HEK293 (cell line): Measurements from ENCODE around the gene TTLL11.
A peak's percentile ranks its signal among the peaks of the same experiment; 100 is the strongest.

Source experiments
- CTCF ChIA-PET: fragments of 350-600 bp; formaldehyde crosslinking; extraction: SDS; loops from one replicate; lab custom pipeline; 2021; ENCODE audit warnings: antibody characterized with exemption; lab: Yijun Ruan, JAX
- POLR2A ChIA-PET: fragments of 300-600 bp; formaldehyde crosslinking; extraction: SDS; loops from one replicate; lab custom pipeline; 2020; ENCODE audit warnings: antibody characterized with exemption, inconsistent platforms; lab: Yijun Ruan, JAX
- H3K27ac ChIP-seq: fragments of 200-500 bp; sonication (Bioruptor generic); 2 replicates; pipeline ENCODE4 v1.5.1; 2014; ENCODE audit warnings: low read depth, low read length, control low read depth, inconsistent platforms; ENCODE audit errors: extremely low read depth
- H3K36me3 ChIP-seq, 2 experiments: fragments of 200-500 bp in 1 of 2; sonication (Bioruptor generic) in 1 of 2; 1 replicate in 1 of 2; 2 replicates in 1 of 2; pipeline ENCODE4 v1.5.1; 2014 to 2017; ENCODE audit warnings: inconsistent platforms in 2 of 2, low read length in 2 of 2; ENCODE audit not compliant: control insufficient read depth in 2 of 2, insufficient read depth in 1 of 2
- H3K4me1 ChIP-seq: fragments of 200-500 bp; sonication (Bioruptor generic); 2 replicates; pipeline ENCODE4 v1.5.1; 2014; ENCODE audit warnings: mild to moderate bottlenecking, low read length, inconsistent platforms; ENCODE audit not compliant: control insufficient read depth, insufficient read depth
- H3K4me3 ChIP-seq: 2 replicates; pipeline ENCODE4 v1.5.1; 2011; ENCODE audit warnings: low read depth, mild to moderate bottlenecking, control low read depth, low read length, moderate library complexity
- H3K9me3 ChIP-seq: fragments of 200-500 bp; sonication (Bioruptor generic); 2 replicates; pipeline ENCODE4 v1.5.1; 2014; ENCODE audit warnings: low read depth, low read length, inconsistent platforms; ENCODE audit not compliant: control insufficient read depth, insufficient read depth
- EGR2 ChIP-seq: fragments of 450-650 bp; formaldehyde crosslinking; IDR thresholded peaks from 2 replicates; pipeline ENCODE4 v1.5.1; 2016; ENCODE audit warnings: low read depth, missing biosample characterization, missing genetic modification characterization
- FEZF1 ChIP-seq: fragments of 450-650 bp; formaldehyde crosslinking; IDR thresholded peaks from 2 replicates; pipeline ENCODE4 v1.5.1; 2016; ENCODE audit warnings: missing biosample characterization, missing genetic modification characterization
- GLI4 ChIP-seq: fragments of 450-650 bp; formaldehyde crosslinking; IDR thresholded peaks from 2 replicates; pipeline ENCODE4 v1.5.1; 2016; ENCODE audit warnings: missing biosample characterization, missing genetic modification characterization
- HOXD13 ChIP-seq: sonication (generic); formaldehyde crosslinking; IDR thresholded peaks from 2 replicates; pipeline ENCODE4 v1.8.0; 2022; ENCODE audit warnings: missing genetic modification reagents, borderline replicate concordance
- IKZF3 ChIP-seq: fragments of 450-650 bp; IDR thresholded peaks from 2 replicates; pipeline ENCODE4 v1.5.0; 2018; ENCODE audit warnings: missing biosample characterization, mild to moderate bottlenecking, missing genetic modification characterization, moderate library complexity
- KLF10 ChIP-seq: fragments of 450-650 bp; IDR thresholded peaks from 2 replicates; pipeline ENCODE4 v1.5.1; 2018; ENCODE audit warnings: missing biosample characterization, mild to moderate bottlenecking, missing genetic modification characterization
- MEIS1 ChIP-seq: sonication (generic); formaldehyde crosslinking; IDR thresholded peaks from 2 replicates; pipeline ENCODE4 v1.8.1; 2022; ENCODE audit warnings: missing genetic modification reagents, mild to moderate bottlenecking, borderline replicate concordance
- PRDM1 ChIP-seq: fragments of 450-650 bp; formaldehyde crosslinking; IDR thresholded peaks from 2 replicates; pipeline ENCODE4; 2016; ENCODE audit warnings: missing biosample characterization, missing genetic modification characterization
- SCRT1 ChIP-seq: fragments of 450-650 bp; formaldehyde crosslinking; IDR thresholded peaks from 2 replicates; pipeline ENCODE4 v1.5.1; 2016; ENCODE audit warnings: missing biosample characterization, missing genetic modification characterization, borderline replicate concordance
- ZFHX2 ChIP-seq: fragments of 450-650 bp; formaldehyde crosslinking; conservative IDR thresholded peaks from 2 replicates; pipeline ENCODE4 v1.5.1; 2016; ENCODE audit warnings: missing biosample characterization, missing genetic modification characterization
- ZNF146 ChIP-seq: fragments of 450-650 bp; formaldehyde crosslinking; IDR thresholded peaks from 2 replicates; pipeline ENCODE4 v1.5.1; 2016; ENCODE audit warnings: missing biosample characterization, missing genetic modification characterization
- ZNF341 ChIP-seq: fragments of 450-650 bp; formaldehyde crosslinking; IDR thresholded peaks from 2 replicates; pipeline ENCODE4; 2016; ENCODE audit warnings: low read depth, missing biosample characterization, missing genetic modification characterization
- ZNF48 ChIP-seq: fragments of 450-650 bp; formaldehyde crosslinking; IDR thresholded peaks from 2 replicates; pipeline ENCODE4 v1.5.1; 2016; ENCODE audit warnings: missing biosample characterization, missing genetic modification characterization
- ZNF501 ChIP-seq: fragments of 450-650 bp; formaldehyde crosslinking; IDR thresholded peaks from 2 replicates; pipeline ENCODE4 v1.5.1; 2016; ENCODE audit warnings: missing biosample characterization, missing genetic modification characterization
- ZNF560 ChIP-seq: fragments of 450-650 bp; formaldehyde crosslinking; IDR thresholded peaks from 2 replicates; pipeline ENCODE4 v1.5.1; 2017; ENCODE audit warnings: missing biosample characterization, missing genetic modification characterization, borderline replicate concordance
- ZNF596 ChIP-seq: fragments of 450-650 bp; IDR thresholded peaks from 2 replicates; pipeline ENCODE4 v1.5.0; 2018; ENCODE audit warnings: missing biosample characterization, mild to moderate bottlenecking, missing genetic modification characterization, moderate library complexity
- ZNF658 ChIP-seq: fragments of 450-650 bp; formaldehyde crosslinking; IDR thresholded peaks from 2 replicates; pipeline ENCODE4; 2016; ENCODE audit warnings: missing biosample characterization, missing genetic modification characterization
- ZNF670 ChIP-seq: fragments of 450-650 bp; formaldehyde crosslinking; IDR thresholded peaks from 2 replicates; pipeline ENCODE4 v1.5.1; 2016; ENCODE audit warnings: missing biosample characterization, missing genetic modification characterization, low read depth
- ZNF768 ChIP-seq: fragments of 450-650 bp; formaldehyde crosslinking; IDR thresholded peaks from 2 replicates; pipeline ENCODE4 v1.5.1; 2018; ENCODE audit warnings: missing biosample characterization, mild to moderate bottlenecking, missing genetic modification characterization
- TF ChIP-seq, protein P1 (sequence below): fragments of 450-650 bp; formaldehyde crosslinking; IDR thresholded peaks from 2 replicates; pipeline ENCODE4 v1.5.1; 2016; ENCODE audit warnings: missing biosample characterization, missing genetic modification characterization
- TF ChIP-seq, protein P2 (sequence below): fragments of 450-650 bp; formaldehyde crosslinking; IDR thresholded peaks from 2 replicates; pipeline ENCODE4 v1.5.1; 2016; ENCODE audit warnings: missing biosample characterization, missing genetic modification characterization
- TF ChIP-seq, protein P3 (sequence below): fragments of 450-650 bp; formaldehyde crosslinking; conservative IDR thresholded peaks from 2 replicates; pipeline ENCODE4 v1.5.1; 2016; ENCODE audit warnings: low read depth, missing biosample characterization, missing genetic modification characterization
- TF ChIP-seq, protein P4 (sequence below): fragments of 450-650 bp; formaldehyde crosslinking; IDR thresholded peaks from 2 replicates; pipeline ENCODE4 v1.5.1; 2016; ENCODE audit warnings: missing biosample characterization, missing genetic modification characterization
- TF ChIP-seq, protein P5 (sequence below): fragments of 450-650 bp; formaldehyde crosslinking; IDR thresholded peaks from 2 replicates; pipeline ENCODE4 v1.5.1; 2016; ENCODE audit warnings: missing biosample characterization, missing genetic modification characterization

TTLL11 gene

DNA sequence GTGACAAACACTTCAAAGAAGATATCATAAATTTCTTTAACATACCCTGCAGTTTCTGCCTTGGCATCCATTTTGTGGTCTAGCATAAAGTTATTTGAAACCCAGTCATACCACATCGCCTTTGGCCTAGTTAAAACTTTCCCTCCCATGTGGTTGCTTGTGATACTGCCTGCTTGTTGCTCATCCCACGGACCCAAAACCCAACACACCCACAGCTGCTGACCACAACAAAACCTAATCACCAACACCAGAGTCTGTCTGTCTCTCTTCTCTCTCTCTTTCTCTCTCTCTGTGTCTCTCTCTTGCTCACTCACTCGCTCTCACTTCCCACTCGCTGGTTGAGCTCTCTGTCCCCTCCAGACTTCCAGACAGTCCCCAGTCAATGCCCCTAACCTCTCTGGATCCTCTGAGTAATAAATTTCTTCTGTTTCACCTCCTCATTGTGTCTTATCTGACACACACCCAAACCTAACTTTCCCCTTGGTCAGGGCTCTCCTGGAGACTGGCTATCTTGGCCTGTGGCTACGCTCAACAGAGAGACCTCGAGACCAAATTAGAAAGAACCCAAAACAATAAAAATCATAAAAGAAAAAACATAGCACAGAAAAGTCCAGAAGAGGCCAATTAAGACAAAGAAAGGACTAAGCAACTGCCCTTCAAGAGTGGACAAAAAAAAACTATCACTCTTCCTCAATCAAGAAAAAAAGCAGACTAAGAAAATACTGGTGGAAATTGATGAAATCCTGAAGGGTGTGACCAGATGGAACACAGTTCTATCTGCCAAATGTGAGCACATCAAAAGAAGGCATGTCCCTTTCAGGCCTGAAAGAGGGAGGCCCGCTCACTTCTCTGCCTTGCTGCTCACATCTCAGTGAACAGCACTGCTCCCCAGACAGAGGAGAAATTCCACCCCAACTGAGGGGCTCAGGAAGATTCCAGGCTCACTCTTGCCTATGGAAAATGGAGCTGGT, 41.5 kb downstream of the TTLL11 start:
- ChIA-PET CTCF (no interaction called here), POLR2A (no interaction called here)
- Histone ChIP-seq H3K27ac (no peak overlapping the region), H3K4me1 (no peaks in the 10 kb centered on the region), H3K36me3 (no peaks in the 10 kb centered on the region), H3K4me3 (no peak overlapping the region), H3K9me3 (no peaks in the 10 kb centered on the region)
- TF ChIP-seq ZNF670 (tag by site-specific recombination) (no peak), ZFHX2 (tag by site-specific recombination) (peak; percentile 60), ZNF596 (tag by site-specific recombination) (0 out of 2 replicates have a peak, but pooled peaks have one; percentile 52), PRDM1 (tag by site-specific recombination) (peak; percentile 50; the same call in 1 of the 2 replicates), EGR2 (tag by site-specific recombination) (peak; percentile 72)

DNA sequence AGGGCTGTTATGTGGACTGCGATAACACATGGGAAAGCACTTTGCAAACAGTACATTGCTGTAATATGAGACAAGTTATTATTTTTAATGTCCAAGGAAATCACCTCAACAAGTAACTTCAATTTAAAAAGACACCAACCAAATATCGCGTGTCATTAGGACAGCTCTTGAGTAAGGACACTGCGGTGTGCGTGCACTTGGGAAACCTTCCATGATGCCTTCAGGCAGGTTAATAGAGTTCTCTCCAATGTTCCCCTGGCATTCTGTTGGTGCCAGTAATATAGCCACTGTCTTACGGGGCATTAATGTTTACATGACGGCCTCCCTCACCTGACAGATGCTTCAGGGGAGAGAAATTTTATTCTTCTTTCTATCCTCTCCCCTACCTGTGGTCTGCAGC, 42.9 kb downstream of the TTLL11 start:
- POLR2A ChIA-PET: no interaction called here

More for the DNA sequence above, 42.9 kb downstream of the TTLL11 start:
- no peak overlapping the region for H3K4me3 ChIP-seq
- H3K4me1 ChIP-seq: no peaks in the 10 kb centered on the region
- no peaks in the 10 kb centered on the region for H3K36me3 ChIP-seq
- no peaks in the 10 kb centered on the region for H3K9me3 ChIP-seq
- no peak for TF ChIP-seq MEIS1 (CRISPR knock-in tag)
- TF ChIP-seq, protein P1, sequence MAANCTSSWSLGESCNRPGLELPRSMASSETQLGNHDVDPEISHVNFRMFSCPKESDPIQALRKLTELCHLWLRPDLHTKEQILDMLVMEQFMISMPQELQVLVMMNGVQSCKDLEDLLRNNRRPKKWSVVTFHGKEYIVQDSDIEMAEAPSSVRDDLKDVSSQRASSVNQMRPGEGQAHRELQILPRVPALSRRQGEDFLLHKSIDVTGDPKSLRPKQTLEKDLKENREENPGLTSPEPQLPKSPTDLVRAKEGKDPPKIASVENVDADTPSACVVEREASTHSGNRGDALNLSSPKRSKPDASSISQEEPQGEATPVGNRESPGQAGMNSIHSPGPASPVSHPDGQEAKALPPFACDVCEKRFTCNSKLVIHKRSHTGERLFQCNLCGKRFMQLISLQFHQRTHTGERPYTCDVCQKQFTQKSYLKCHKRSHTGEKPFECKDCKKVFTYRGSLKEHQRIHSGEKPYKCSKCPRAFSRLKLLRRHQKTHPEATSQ (tag by site-specific recombination): no peak
- no peak for TF ChIP-seq ZNF560 (tag by site-specific recombination)
- TF ChIP-seq GLI4: no peak
- TF ChIP-seq, protein P2, sequence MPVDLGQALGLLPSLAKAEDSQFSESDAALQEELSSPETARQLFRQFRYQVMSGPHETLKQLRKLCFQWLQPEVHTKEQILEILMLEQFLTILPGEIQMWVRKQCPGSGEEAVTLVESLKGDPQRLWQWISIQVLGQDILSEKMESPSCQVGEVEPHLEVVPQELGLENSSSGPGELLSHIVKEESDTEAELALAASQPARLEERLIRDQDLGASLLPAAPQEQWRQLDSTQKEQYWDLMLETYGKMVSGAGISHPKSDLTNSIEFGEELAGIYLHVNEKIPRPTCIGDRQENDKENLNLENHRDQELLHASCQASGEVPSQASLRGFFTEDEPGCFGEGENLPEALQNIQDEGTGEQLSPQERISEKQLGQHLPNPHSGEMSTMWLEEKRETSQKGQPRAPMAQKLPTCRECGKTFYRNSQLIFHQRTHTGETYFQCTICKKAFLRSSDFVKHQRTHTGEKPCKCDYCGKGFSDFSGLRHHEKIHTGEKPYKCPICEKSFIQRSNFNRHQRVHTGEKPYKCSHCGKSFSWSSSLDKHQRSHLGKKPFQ: no peak
- TF ChIP-seq, protein P3, sequence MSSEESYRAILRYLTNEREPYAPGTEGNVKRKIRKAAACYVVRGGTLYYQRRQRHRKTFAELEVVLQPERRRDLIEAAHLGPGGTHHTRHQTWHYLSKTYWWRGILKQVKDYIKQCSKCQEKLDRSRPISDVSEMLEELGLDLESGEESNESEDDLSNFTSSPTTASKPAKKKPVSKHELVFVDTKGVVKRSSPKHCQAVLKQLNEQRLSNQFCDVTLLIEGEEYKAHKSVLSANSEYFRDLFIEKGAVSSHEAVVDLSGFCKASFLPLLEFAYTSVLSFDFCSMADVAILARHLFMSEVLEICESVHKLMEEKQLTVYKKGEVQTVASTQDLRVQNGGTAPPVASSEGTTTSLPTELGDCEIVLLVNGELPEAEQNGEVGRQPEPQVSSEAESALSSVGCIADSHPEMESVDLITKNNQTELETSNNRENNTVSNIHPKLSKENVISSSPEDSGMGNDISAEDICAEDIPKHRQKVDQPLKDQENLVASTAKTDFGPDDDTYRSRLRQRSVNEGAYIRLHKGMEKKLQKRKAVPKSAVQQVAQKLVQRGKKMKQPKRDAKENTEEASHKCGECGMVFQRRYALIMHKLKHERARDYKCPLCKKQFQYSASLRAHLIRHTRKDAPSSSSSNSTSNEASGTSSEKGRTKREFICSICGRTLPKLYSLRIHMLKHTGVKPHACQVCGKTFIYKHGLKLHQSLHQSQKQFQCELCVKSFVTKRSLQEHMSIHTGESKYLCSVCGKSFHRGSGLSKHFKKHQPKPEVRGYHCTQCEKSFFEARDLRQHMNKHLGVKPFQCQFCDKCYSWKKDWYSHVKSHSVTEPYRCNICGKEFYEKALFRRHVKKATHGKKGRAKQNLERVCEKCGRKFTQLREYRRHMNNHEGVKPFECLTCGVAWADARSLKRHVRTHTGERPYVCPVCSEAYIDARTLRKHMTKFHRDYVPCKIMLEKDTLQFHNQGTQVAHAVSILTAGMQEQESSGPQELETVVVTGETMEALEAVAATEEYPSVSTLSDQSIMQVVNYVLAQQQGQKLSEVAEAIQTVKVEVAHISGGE (tag by site-specific recombination): no peak
- TF ChIP-seq ZNF501 (tag by site-specific recombination): no peak
- TF ChIP-seq ZNF768 (tag by site-specific recombination): no peak
- TF ChIP-seq KLF10 (tag by site-specific recombination): no peak
- TF ChIP-seq FEZF1 (tag by site-specific recombination): no peak
- no peak for TF ChIP-seq ZNF658 (tag by site-specific recombination)
- TF ChIP-seq ZNF341 (tag by site-specific recombination): no peak
- no peak for TF ChIP-seq PRDM1 (tag by site-specific recombination)
- no peak for TF ChIP-seq SCRT1 (tag by site-specific recombination)
- TF ChIP-seq, protein P4, sequence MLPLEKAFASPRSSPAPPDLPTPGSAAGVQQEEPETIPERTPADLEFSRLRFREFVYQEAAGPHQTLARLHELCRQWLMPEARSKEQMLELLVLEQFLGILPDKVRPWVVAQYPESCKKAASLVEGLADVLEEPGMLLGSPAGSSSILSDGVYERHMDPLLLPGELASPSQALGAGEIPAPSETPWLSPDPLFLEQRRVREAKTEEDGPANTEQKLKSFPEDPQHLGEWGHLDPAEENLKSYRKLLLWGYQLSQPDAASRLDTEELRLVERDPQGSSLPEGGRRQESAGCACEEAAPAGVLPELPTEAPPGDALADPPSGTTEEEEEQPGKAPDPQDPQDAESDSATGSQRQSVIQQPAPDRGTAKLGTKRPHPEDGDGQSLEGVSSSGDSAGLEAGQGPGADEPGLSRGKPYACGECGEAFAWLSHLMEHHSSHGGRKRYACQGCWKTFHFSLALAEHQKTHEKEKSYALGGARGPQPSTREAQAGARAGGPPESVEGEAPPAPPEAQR: no peak
- TF ChIP-seq HOXD13 (CRISPR knock-in tag): no peak
- TF ChIP-seq ZNF48: no peak
- TF ChIP-seq ZNF146 (tag by site-specific recombination): no peak
- TF ChIP-seq IKZF3 (tag by site-specific recombination): no peak
- TF ChIP-seq, protein P5, sequence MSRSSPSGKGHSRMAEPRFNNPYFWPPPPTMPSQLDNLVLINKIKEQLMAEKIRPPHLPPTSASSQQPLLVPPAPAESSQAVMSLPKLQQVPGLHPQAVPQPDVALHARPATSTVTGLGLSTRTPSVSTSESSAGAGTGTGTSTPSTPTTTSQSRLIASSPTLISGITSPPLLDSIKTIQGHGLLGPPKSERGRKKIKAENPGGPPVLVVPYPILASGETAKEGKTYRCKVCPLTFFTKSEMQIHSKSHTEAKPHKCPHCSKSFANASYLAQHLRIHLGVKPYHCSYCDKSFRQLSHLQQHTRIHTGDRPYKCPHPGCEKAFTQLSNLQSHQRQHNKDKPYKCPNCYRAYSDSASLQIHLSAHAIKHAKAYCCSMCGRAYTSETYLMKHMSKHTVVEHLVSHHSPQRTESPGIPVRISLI (tag by site-specific recombination): no peak
- CTCF ChIA-PET: interaction anchor here (0.6 to 1.1 kb wide), 3 partner anchors 300 to 449 kb away, joined by 3 to 4 read pairs (median 3); no protein-coding TSS in a partner anchor
- H3K27ac ChIP-seq: no peak overlapping the region
